NCI-H69 (cell line): Measurements from ENCODE around the gene DDX11.
"Not testable (repeated sequence)": the region's sequence is repeated elsewhere in the genome, so short reads cannot be mapped to it uniquely, and the experiment has no call there.

ENCODE experiments used
- DNase-seq: peaks from one replicate; lab custom pipeline; 2025; lab: John Stamatoyannopoulos, UW

The DDX11 gene

GRCh38 chr12:31099434-31099833, 25.8 kb downstream of the DDX11 start:
- DNase-seq, result not testable (repeated sequence)

GRCh38 chr12:31100503-31101208, 27.0 kb downstream of the DDX11 start:
- not testable (repeated sequence) for DNase-seq

- DNase-seq, result peak; percentile 93
Observed at GRCh38 chr12:31102125-31102524, 28.5 kb downstream of the DDX11 start.

GRCh38 chr12:31102596-31102995, 28.9 kb downstream of the DDX11 start:
- not testable (repeated sequence) for DNase-seq

GRCh38 chr12:31103561-31103975, 29.9 kb downstream of the DDX11 start:
- DNase-seq, result peak; percentile 100

- DNase-seq, result peak; percentile 88
Observed at GRCh38 chr12:31104220-31104619, 30.6 kb downstream of the DDX11 start.

- DNase-seq, result not testable (repeated sequence)
Observed at GRCh38 chr12:31104773-31105172, 31.1 kb downstream of the DDX11 start.

- no peak for DNase-seq
Observed at GRCh38 chr12:31105668-31106067, 32.0 kb downstream of the DDX11 start.

- peak; percentile 87 for DNase-seq
Observed at GRCh38 chr12:31106101-31106803, 32.6 kb downstream of the DDX11 start.

GRCh38 chr12:31109773-31110172, 36.1 kb downstream of the DDX11 start:
- not testable (repeated sequence) for DNase-seq

GRCh38 chr12:31110263-31110662, 36.6 kb downstream of the DDX11 start:
- not testable (repeated sequence) for DNase-seq

GRCh38 chr12:31115092-31115601, 41.5 kb downstream of the DDX11 start:
- not testable (repeated sequence) for DNase-seq

GRCh38 chr12:31116846-31117202, 43.2 kb downstream of the DDX11 start:
- DNase-seq, result not testable (repeated sequence)

- peak; percentile 100 for DNase-seq
Observed at GRCh38 chr12:31117203-31118011, 43.7 kb downstream of the DDX11 start.

GRCh38 chr12:31118347-31119191, 44.9 kb downstream of the DDX11 start:
- peak; percentile 100 for DNase-seq

GRCh38 chr12:31119192-31119802, 45.6 kb downstream of the DDX11 start:
- DNase-seq, result peak; percentile 99

- DNase-seq, result peak; percentile 91
Observed at GRCh38 chr12:31119803-31120211, 46.1 kb downstream of the DDX11 start.

- DNase-seq, result peak; percentile 97
Observed at GRCh38 chr12:31120392-31121008, 46.8 kb downstream of the DDX11 start.

GRCh38 chr12:31121022-31121728, 47.5 kb downstream of the DDX11 start:
- peak; percentile 74 for DNase-seq

- DNase-seq, result no peak
Observed at GRCh38 chr12:31122481-31122880, 48.8 kb downstream of the DDX11 start.
